Activated CD8-positive, alpha-beta T cell treated with anti-CD3 and anti-CD28 coated beads for 36 hours (primary cell): ENCODE data around the gene EN2. TPM values are rescaled to one million over a fixed set of nuclear protein-coding genes. Genes with fewer than 3 reads are reported as not detected.

Source experiments
- ATAC-seq: fragments of 200-7000 bp; cut with Tn5 transposase; one replicate; pipeline ENCODE4 v1.10.0; 2021; ENCODE audit warnings: mild to moderate bottlenecking, moderate library complexity
- CTCF ChIA-PET: fragments of 350-600 bp; sonication (Branson Sonifier 250); formaldehyde crosslinking; loops from one replicate; lab custom pipeline; 2021; ENCODE audit warnings: antibody characterized with exemption; lab: Charles Lee
- POLR2A ChIA-PET: fragments of 350-600 bp; sonication (Branson Sonifier 250); formaldehyde crosslinking; loops from one replicate; lab custom pipeline; 2021; ENCODE audit warnings: antibody characterized with exemption; lab: Charles Lee
- DNase-seq: peaks from one replicate; pipeline ENCODE4 v3.0.0-alpha.2; 2020
- H3K27ac Mint-ChIP-seq: one replicate; pipeline ENCODE4 v1.8.0; 2021; ENCODE audit warnings: mild to moderate bottlenecking, mixed read lengths
- H3K27me3 Mint-ChIP-seq: one replicate; pipeline ENCODE4 v1.8.0; 2021; ENCODE audit warnings: mixed read lengths
- H3K36me3 Mint-ChIP-seq: one replicate; pipeline ENCODE4 v1.8.0; 2021; ENCODE audit warnings: low read depth, mixed read lengths
- H3K4me1 Mint-ChIP-seq: one replicate; pipeline ENCODE4 v1.8.0; 2021; ENCODE audit warnings: low read depth, mixed read lengths
- H3K4me3 Mint-ChIP-seq: one replicate; pipeline ENCODE4 v1.8.0; 2021; ENCODE audit warnings: mild to moderate bottlenecking, moderate library complexity, mixed read lengths
- H3K9me3 Mint-ChIP-seq: one replicate; pipeline ENCODE4 v1.8.0; 2021; ENCODE audit warnings: mixed read lengths
- CTCF ChIP-seq: fragments of 200-600 bp; IDR thresholded peaks from one replicate; pipeline ENCODE4 v1.8.0; 2022; ENCODE audit warnings: antibody characterized with exemption, mild to moderate bottlenecking
- intact Hi-C: fragments of 100-400 bp; cut with micrococcal nuclease; formaldehyde crosslinking; loops from one replicate; pipeline ENCODE4 v1.10.0; 2022
- total RNA-seq, 2 experiments: library from RNA; stranded (reverse); gene quantifications; one replicate each; pipeline ENCODE4 v1.2.3, GENCODE V29; 2021

Gene EN2
- total RNA-seq, 2 experiments from 2014 or later: not detected

GRCh38 chr7:155494551-155494950, 36.6 kb downstream of the EN2 start:
- intact Hi-C loops: no loop called here
- ATAC-seq (no peak), DNase-seq (no peak)
- ChIA-PET POLR2A (no interaction called here), CTCF (no interaction called here)
- no peak overlapping the region for H3K4me3 Mint-ChIP-seq
- peaks cover 2% of the 10 kb centered on the region for H3K36me3 Mint-ChIP-seq
- no peak overlapping the region for H3K27ac Mint-ChIP-seq
- peaks cover 28% of the 10 kb centered on the region for H3K27me3 Mint-ChIP-seq
- H3K9me3 Mint-ChIP-seq: no peaks in the 10 kb centered on the region
- peaks cover 18% of the 10 kb centered on the region for H3K4me1 Mint-ChIP-seq
- no peak for TF ChIP-seq CTCF

- Mint-ChIP-seq H3K36me3 (peaks cover 2% of the 10 kb centered on the region), H3K4me1 (peaks cover 15% of the 10 kb centered on the region), H3K27me3 (peaks cover 30% of the 10 kb centered on the region), H3K9me3 (no peaks in the 10 kb centered on the region), H3K27ac (no peak overlapping the region), H3K4me3 (no peak overlapping the region)
- intact Hi-C loops: no loop called here
- CTCF ChIA-PET: no interaction called here
- ATAC-seq: no peak
- POLR2A ChIA-PET: no interaction called here
- no peak for DNase-seq
- no peak for TF ChIP-seq CTCF
Measured at GRCh38 chr7:155495440-155496248, 37.7 kb downstream of the EN2 start.

- CTCF ChIA-PET: no interaction called here
Measured at GRCh38 chr7:155496267-155497005, 38.5 kb downstream of the EN2 start.

GRCh38 chr7:155497149-155497901, 39.4 kb downstream of the EN2 start:
- Mint-ChIP-seq H3K27me3 (peaks cover 29% of the 10 kb centered on the region), H3K27ac (no peak overlapping the region), H3K9me3 (no peaks in the 10 kb centered on the region), H3K4me3 (no peak overlapping the region), H3K4me1 (peaks cover under 1% of the 10 kb centered on the region), H3K36me3 (no peaks in the 10 kb centered on the region)
- ChIA-PET CTCF (no interaction called here), POLR2A (no interaction called here)
- intact Hi-C loops: no loop called here
- ATAC-seq (no peak), DNase-seq (no peak)
- no peak for TF ChIP-seq CTCF

More at GRCh38 chr7:155496267-155497005, 38.5 kb downstream of the EN2 start:
- ATAC-seq (no peak), DNase-seq (no peak)
- intact Hi-C loops: no loop called here
- Mint-ChIP-seq H3K9me3 (no peaks in the 10 kb centered on the region), H3K4me1 (peaks cover 8% of the 10 kb centered on the region), H3K36me3 (no peaks in the 10 kb centered on the region), H3K27me3 (peaks cover 32% of the 10 kb centered on the region), H3K27ac (no peak overlapping the region), H3K4me3 (no peak overlapping the region)
- no peak for TF ChIP-seq CTCF
- POLR2A ChIA-PET: no interaction called here
